HG03095 (cell line): ENCODE data around the gene TTC1.
"Not testable (repeated sequence)": the region's sequence is repeated elsewhere in the genome, so short reads cannot be mapped to it uniquely, and the experiment has no call there.

Experiments used
- ATAC-seq: cut with Tn5 transposase; IDR thresholded peaks from one replicate; pipeline ENCODE4 v1.9.1; 2021; ENCODE audit warnings: moderate library complexity; ENCODE audit not compliant: unreplicated experiment

TTC1 gene

GRCh38 chr5:160039810-160040470 is 31.0 kb downstream of the TTC1 start:
- ATAC-seq, result no peak

- no peak for ATAC-seq
Observed at GRCh38 chr5:160040471-160040835, 31.5 kb downstream of the TTC1 start.

- no peak for ATAC-seq
Observed at GRCh38 chr5:160042671-160043070, 33.7 kb downstream of the TTC1 start.

- no peak for ATAC-seq
Observed at GRCh38 chr5:160044391-160044804, 35.5 kb downstream of the TTC1 start.

GRCh38 chr5:160044967-160045366 is 36.0 kb downstream of the TTC1 start:
- ATAC-seq, result no peak

- no peak for ATAC-seq
Observed at GRCh38 chr5:160047423-160047822, 38.5 kb downstream of the TTC1 start.

- ATAC-seq, result no peak
Observed at GRCh38 chr5:160048131-160048530, 39.2 kb downstream of the TTC1 start.

- ATAC-seq, result no peak
Observed at GRCh38 chr5:160049099-160049498, 40.2 kb downstream of the TTC1 start.

GRCh38 chr5:160054047-160054446 is 45.1 kb downstream of the TTC1 start:
- ATAC-seq, result no peak

GRCh38 chr5:160054831-160055230 is 45.9 kb downstream of the TTC1 start:
- ATAC-seq, result no peak

- no peak for ATAC-seq
Observed at GRCh38 chr5:160057256-160057655, 48.3 kb downstream of the TTC1 start.

- ATAC-seq, result no peak
Observed at GRCh38 chr5:160060001-160060400, 51.1 kb downstream of the TTC1 start.

- no peak for ATAC-seq
Observed at GRCh38 chr5:160061770-160062169, 52.8 kb downstream of the TTC1 start.

GRCh38 chr5:160064417-160064810 is 55.5 kb downstream of the TTC1 start:
- ATAC-seq, result no peak

GRCh38 chr5:160064995-160065614 is 56.2 kb downstream of the TTC1 start:
- ATAC-seq, result no peak

GRCh38 chr5:160069120-160069519 is 60.2 kb downstream of the TTC1 start:
- ATAC-seq, result not testable (repeated sequence)

- ATAC-seq, result no peak
Observed at GRCh38 chr5:160071516-160071915, 62.6 kb downstream of the TTC1 start.

GRCh38 chr5:160071916-160072315 is 63.0 kb downstream of the TTC1 start:
- no peak for ATAC-seq

- no peak for ATAC-seq
Observed at GRCh38 chr5:160075073-160075472, 66.1 kb downstream of the TTC1 start.

GRCh38 chr5:160076997-160077396 is 68.1 kb downstream of the TTC1 start:
- ATAC-seq, result no peak

- ATAC-seq, result no peak
Observed at GRCh38 chr5:160079753-160080152, 70.8 kb downstream of the TTC1 start.

- ATAC-seq, result no peak
Observed at GRCh38 chr5:160081495-160081894, 72.6 kb downstream of the TTC1 start.
